ENCODE data around the gene CST3.

GRCh38 chr20:23626040-23626620 lies 11.6 kb downstream of the CST3 start:
- no peak for TF ChIP-seq CTCF (IDR thresholded peaks at IDR 0.05)
- no peak for TF ChIP-seq POLR2AphosphoS5 (IDR thresholded peaks at IDR 0.05; ENCODE audit: low read depth, low read length)
